H9 (cell line): ENCODE data around the gene SRP54. TPM values are rescaled to one million over a fixed set of nuclear protein-coding genes. Genes with fewer than 3 reads are reported as not detected.

Source experiments
- DNase-seq: peaks from one replicate; pipeline ENCODE4 v3.0.0-alpha.2; 2017
- H2AFZ ChIP-seq: one replicate; pipeline ENCODE4 v1.6.1; 2013; ENCODE audit warnings: mild to moderate bottlenecking, low read length, control low read depth, moderate library complexity
- H2AK5ac ChIP-seq: 2 replicates; pipeline ENCODE4 v1.6.1; 2013; ENCODE audit warnings: low read length, control low read depth, mixed read lengths; ENCODE audit not compliant: insufficient read length
- H2BK120ac ChIP-seq: one replicate; pipeline ENCODE4 v1.6.1; 2013; ENCODE audit warnings: low read depth, mild to moderate bottlenecking, low read length, control low read depth, inconsistent platforms; ENCODE audit not compliant: poor library complexity, severe bottlenecking
- H2BK12ac ChIP-seq: 2 replicates; pipeline ENCODE4 v1.6.1; 2013; ENCODE audit warnings: low read length, control low read depth, mixed read lengths, low read depth; ENCODE audit not compliant: insufficient read length
- H2BK15ac ChIP-seq: 2 replicates; pipeline ENCODE4 v1.6.1; 2013; ENCODE audit warnings: low read depth, low read length, control low read depth
- H2BK20ac ChIP-seq: one replicate; pipeline ENCODE4 v1.6.1; 2013; ENCODE audit warnings: low read depth, mild to moderate bottlenecking, low read length, control low read depth, inconsistent platforms; ENCODE audit not compliant: poor library complexity, severe bottlenecking
- H2BK5ac ChIP-seq: 2 replicates; pipeline ENCODE4 v1.6.1; 2013; ENCODE audit warnings: low read length, control low read depth, mixed read lengths; ENCODE audit not compliant: insufficient read length
- H3K14ac ChIP-seq: 2 replicates; pipeline ENCODE4 v1.6.1; 2013; ENCODE audit warnings: low read length, control low read depth; ENCODE audit not compliant: insufficient read depth
- H3K18ac ChIP-seq: 2 replicates; pipeline ENCODE4 v1.6.1; 2013; ENCODE audit warnings: low read depth, mild to moderate bottlenecking, mixed read lengths, low read length, control low read depth; ENCODE audit not compliant: insufficient read length
- H3K23ac ChIP-seq: 2 replicates; pipeline ENCODE4 v1.6.1; 2013; ENCODE audit warnings: low read length, control low read depth, mixed read lengths, low read depth; ENCODE audit not compliant: insufficient read length
- H3K23me2 ChIP-seq: 2 replicates; pipeline ENCODE4 v1.6.1; 2013; ENCODE audit warnings: low read depth, mild to moderate bottlenecking, mixed read lengths, low read length, control low read depth; ENCODE audit not compliant: insufficient read length, poor library complexity, severe bottlenecking
- H3K27ac ChIP-seq: 2 replicates; pipeline ENCODE4 v1.5.1; 2013; ENCODE audit warnings: low read length, control low read depth, mixed read lengths, low read depth; ENCODE audit not compliant: insufficient read length
- H3K27me3 ChIP-seq: 2 replicates; pipeline ENCODE4 v1.6.1; 2013; ENCODE audit warnings: low read length, control low read depth, inconsistent platforms; ENCODE audit not compliant: insufficient read depth
- H3K4ac ChIP-seq: 2 replicates; pipeline ENCODE4 v1.6.1; 2013; ENCODE audit warnings: low read depth, mild to moderate bottlenecking, control low read depth, inconsistent platforms, low read length, moderate library complexity
- H3K4me1 ChIP-seq: 2 replicates; pipeline ENCODE4 v1.6.1; 2013; ENCODE audit warnings: low read length, control low read depth, inconsistent platforms; ENCODE audit not compliant: insufficient read depth
- H3K4me2 ChIP-seq: 2 replicates; pipeline ENCODE4 v1.6.1; 2013; ENCODE audit warnings: low read length, control low read depth, mixed read lengths; ENCODE audit not compliant: insufficient read length, insufficient read depth
- H3K56ac ChIP-seq: 2 replicates; pipeline ENCODE4 v1.6.1; 2013; ENCODE audit warnings: low read depth, mild to moderate bottlenecking, mixed read lengths, low read length, control low read depth; ENCODE audit not compliant: insufficient read length
- H3K79me1 ChIP-seq: 2 replicates; pipeline ENCODE4 v1.6.1; 2013; ENCODE audit warnings: low read depth, mild to moderate bottlenecking, moderate library complexity, low read length, control low read depth, inconsistent platforms; ENCODE audit not compliant: insufficient read depth, poor library complexity, severe bottlenecking
- H3K79me2 ChIP-seq: 2 replicates; pipeline ENCODE4 v1.6.1; 2013; ENCODE audit warnings: low read length, control low read depth, inconsistent platforms; ENCODE audit not compliant: insufficient read depth
- H3K9ac ChIP-seq: 2 replicates; pipeline ENCODE4 v1.6.1; 2013; ENCODE audit warnings: low read length, control low read depth, mixed read lengths; ENCODE audit not compliant: insufficient read length; ENCODE audit errors: extremely low read depth
- H3K9me3 ChIP-seq: one replicate; pipeline ENCODE4 v1.6.1; 2013; ENCODE audit warnings: low read depth, low read length, inconsistent platforms; ENCODE audit not compliant: control insufficient read depth
- H3T11ph ChIP-seq: one replicate; pipeline ENCODE4 v1.6.1; 2013; ENCODE audit warnings: mild to moderate bottlenecking, low read length, control low read depth, inconsistent platforms
- H4K20me1 ChIP-seq: one replicate; pipeline ENCODE4 v1.6.1; 2013; ENCODE audit not compliant: control insufficient read depth, insufficient read length, insufficient read depth
- H4K5ac ChIP-seq: 2 replicates; pipeline ENCODE4 v1.6.1; 2013; ENCODE audit warnings: low read depth, mild to moderate bottlenecking, mixed read lengths, low read length, control low read depth; ENCODE audit not compliant: insufficient read length
- H4K8ac ChIP-seq: replicated peaks from 2 replicates; pipeline ENCODE4 v1.6.1; 2013; ENCODE audit warnings: low read length, control low read depth, mixed read lengths, low read depth; ENCODE audit not compliant: insufficient read length
- H4K91ac ChIP-seq: 2 replicates; pipeline ENCODE4 v1.6.1; 2013; ENCODE audit warnings: low read depth, mild to moderate bottlenecking, moderate library complexity, mixed read lengths, low read length, control low read depth; ENCODE audit not compliant: insufficient read length
- H3K27ac Mint-ChIP-seq, 3 experiments: 2 replicates in 2 of 3; 3 replicates in 1 of 3; pipeline ENCODE4 v1.8.0; 2020 to 2021; ENCODE audit warnings: mixed read lengths in 3 of 3, mild to moderate bottlenecking in 1 of 3, moderate library complexity in 1 of 3
- H3K27me3 Mint-ChIP-seq: 2 replicates; pipeline ENCODE4 v1.8.0; 2021; ENCODE audit warnings: low read depth, mild to moderate bottlenecking, moderate library complexity, mixed read lengths
- H3K36me3 Mint-ChIP-seq, 3 experiments: 2 replicates in 2 of 3; 3 replicates in 1 of 3; pipeline ENCODE4 v1.8.0; 2020 to 2021; ENCODE audit warnings: low read depth in 3 of 3, mixed read lengths in 3 of 3; ENCODE audit not compliant: insufficient read depth in 1 of 3
- H3K4me1 Mint-ChIP-seq, 2 experiments: 2 replicates each; pipeline ENCODE4 v1.8.0; 2020; ENCODE audit warnings: mixed read lengths in 2 of 2
- H3K4me3 Mint-ChIP-seq, 2 experiments: 2 replicates in 1 of 2; 3 replicates in 1 of 2; pipeline ENCODE4 v1.8.0; 2020 to 2021; ENCODE audit warnings: mild to moderate bottlenecking in 2 of 2, mixed read lengths in 2 of 2, moderate library complexity in 1 of 2
- H3K9me3 Mint-ChIP-seq, 2 experiments: 2 replicates in 1 of 2; 3 replicates in 1 of 2; pipeline ENCODE4 v1.8.0; 2020; ENCODE audit warnings: mild to moderate bottlenecking in 2 of 2, mixed read lengths in 2 of 2, moderate library complexity in 1 of 2
- CTCF ChIP-seq: fragments of 200-600 bp; sonication (generic); conservative IDR thresholded peaks from 3 replicates; pipeline ENCODE4 v1.8.0; 2021; ENCODE audit warnings: antibody characterized with exemption, mild to moderate bottlenecking
- WGBS: extraction: QIAGEN DNeasy Blood & Tissue Kit; methylation state at CpG from one replicate; pipeline ENCODE4 v1.1.7; 2013; ENCODE audit warnings: missing lambda C conversion rate, low lambda C conversion rate, mixed read lengths; ENCODE audit not compliant: insufficient read length; ENCODE audit errors: extremely low coverage; 5-methylcytosine and 5-hydroxymethylcytosine counted together
- total RNA-seq: library from RNA; stranded (reverse); gene quantifications from 2 replicates; pipeline ENCODE4 v1.2.1, GENCODE V29; 2021

The SRP54 gene
- total RNA-seq, 1 experiment from 2014 or later = 57.7 TPM

GRCh38 chr14:34993426-34993825, 10.6 kb downstream of the SRP54 start:
- H3K23me2 ChIP-seq = no peaks in the 10 kb centered on the region
- no peak overlapping the region for H3K27ac ChIP-seq
- H3K4me1 ChIP-seq = no peaks in the 10 kb centered on the region
- H3K18ac ChIP-seq = no peak overlapping the region
- no peak overlapping the region for H3K14ac ChIP-seq
- Mint-ChIP-seq H3K4me1 (no peaks in the 10 kb centered on the region), H3K4me3 (no peak overlapping the region), H3K36me3 (peaks cover 0 to 2% (median 0%) of the 10 kb centered on the region in 3 experiments; a peak in 2 of 7 replicates), H3K9me3 (no peaks in the 10 kb centered on the region), H3K27ac (no peak overlapping the region), H3K27me3 (no peaks in the 10 kb centered on the region)
- no peak overlapping the region for H3K56ac ChIP-seq
- H4K8ac ChIP-seq = no peak overlapping the region
- H3T11ph ChIP-seq = no peak overlapping the region
- no peak for TF ChIP-seq CTCF
- no peak for DNase-seq
- H2BK120ac ChIP-seq = no peak overlapping the region
- no peak overlapping the region for H2BK12ac ChIP-seq
- no CpG with 5 or more reads among the region's 3 CpGs for WGBS
- H2BK5ac ChIP-seq = no peak overlapping the region
- no peak overlapping the region for H4K91ac ChIP-seq
- no peak overlapping the region for H3K4ac ChIP-seq
- no peaks in the 10 kb centered on the region for H4K20me1 ChIP-seq
- H2AFZ ChIP-seq = no peak overlapping the region
- no peaks in the 10 kb centered on the region for H3K27me3 ChIP-seq
- H3K4me2 ChIP-seq = no peak overlapping the region
- peaks cover 2% of the 10 kb centered on the region for H3K79me1 ChIP-seq
- no peaks in the 10 kb centered on the region for H3K9me3 ChIP-seq
- no peak overlapping the region for H3K9ac ChIP-seq
- H2BK20ac ChIP-seq = no peak overlapping the region
- H2AK5ac ChIP-seq = no peak overlapping the region
- H3K23ac ChIP-seq = no peak overlapping the region
- no peak overlapping the region for H4K5ac ChIP-seq
- H3K79me2 ChIP-seq = peaks cover 2% of the 10 kb centered on the region; the same call in 1 of the 2 replicates
- H2BK15ac ChIP-seq = no peak overlapping the region
